Hematopoietic multipotent progenitor cell treated with erythropoietin and hydrocortisone succinate and interleukin-3 and kit ligand, for 4 days (in vitro differentiated cells): ENCODE data around the gene MT3.
"Not testable (repeated sequence)": the region's sequence is repeated elsewhere in the genome, so short reads cannot be mapped to it uniquely, and the experiment has no call there.

Experiments used
- DNase-seq: peaks from one replicate; pipeline ENCODE4 v3.0.0-alpha.2; 2015

MT3 gene

GRCh38 chr16:56580391-56581048 lies 8.8 kb upstream of the MT3 start:
- no peak for DNase-seq

- DNase-seq, result not testable (repeated sequence)
These were observed 6.4 kb upstream of the MT3 start for GRCh38 chr16:56582911-56583310.

GRCh38 chr16:56583351-56584168 lies 5.8 kb upstream of the MT3 start:
- no peak for DNase-seq

- DNase-seq, result no peak
These were observed 5.1 kb upstream of the MT3 start for GRCh38 chr16:56584276-56584675.

- no peak for DNase-seq
These were observed 567 bp upstream of the MT3 start for GRCh38 chr16:56588781-56589140.

- DNase-seq, result peak; percentile 56
These were observed 2.2 kb downstream of the MT3 start for GRCh38 chr16:56591377-56592060.

- no peak for DNase-seq
These were observed 4.4 kb downstream of the MT3 start for GRCh38 chr16:56593573-56594291.

- DNase-seq, result no peak
These were observed 4.9 kb downstream of the MT3 start for GRCh38 chr16:56594292-56594619.

GRCh38 chr16:56600398-56600999 lies 11.2 kb downstream of the MT3 start:
- DNase-seq, result peak; percentile 79

GRCh38 chr16:56601325-56601724 lies 12.0 kb downstream of the MT3 start:
- no peak for DNase-seq

- peak; percentile 75 for DNase-seq
These were observed 14.3 kb downstream of the MT3 start for GRCh38 chr16:56603589-56603988.

GRCh38 chr16:56604966-56605365 lies 15.6 kb downstream of the MT3 start:
- DNase-seq, result no peak

GRCh38 chr16:56605475-56605874 lies 16.1 kb downstream of the MT3 start:
- no peak for DNase-seq

- no peak for DNase-seq
These were observed 16.7 kb downstream of the MT3 start for GRCh38 chr16:56606071-56606475.

- no peak for DNase-seq
These were observed 17.3 kb downstream of the MT3 start for GRCh38 chr16:56606476-56607108.

GRCh38 chr16:56607109-56607618 lies 17.8 kb downstream of the MT3 start:
- DNase-seq, result no peak

- DNase-seq, result peak; percentile 45
These were observed 18.3 kb downstream of the MT3 start for GRCh38 chr16:56607675-56608042.

- DNase-seq, result peak; percentile 99
These were observed 18.9 kb downstream of the MT3 start, which contains the start of gene MT2A for GRCh38 chr16:56608043-56608875. Gene MT2A (plus strand): TSS chr16:56608584. CDS start chr16:56608656, 72 bp downstream.

GRCh38 chr16:56608876-56609462 lies 19.6 kb downstream of the MT3 start:
- no peak for DNase-seq

GRCh38 chr16:56609463-56609921 lies 20.2 kb downstream of the MT3 start:
- peak; percentile 95 for DNase-seq
